DMS153 treated with DMSO at 0.1 percent for 48 hours (cell line): ENCODE measurements around the gene C1QL4.

Experiments used
- DNase-seq: peaks from one replicate; lab custom pipeline; 2025; ENCODE audit not compliant: unreplicated experiment; lab: John Stamatoyannopoulos, UW

The C1QL4 gene

GRCh38 chr12:49309386-49309785 is 27.6 kb downstream of the C1QL4 start:
- no peak for DNase-seq

DNA sequence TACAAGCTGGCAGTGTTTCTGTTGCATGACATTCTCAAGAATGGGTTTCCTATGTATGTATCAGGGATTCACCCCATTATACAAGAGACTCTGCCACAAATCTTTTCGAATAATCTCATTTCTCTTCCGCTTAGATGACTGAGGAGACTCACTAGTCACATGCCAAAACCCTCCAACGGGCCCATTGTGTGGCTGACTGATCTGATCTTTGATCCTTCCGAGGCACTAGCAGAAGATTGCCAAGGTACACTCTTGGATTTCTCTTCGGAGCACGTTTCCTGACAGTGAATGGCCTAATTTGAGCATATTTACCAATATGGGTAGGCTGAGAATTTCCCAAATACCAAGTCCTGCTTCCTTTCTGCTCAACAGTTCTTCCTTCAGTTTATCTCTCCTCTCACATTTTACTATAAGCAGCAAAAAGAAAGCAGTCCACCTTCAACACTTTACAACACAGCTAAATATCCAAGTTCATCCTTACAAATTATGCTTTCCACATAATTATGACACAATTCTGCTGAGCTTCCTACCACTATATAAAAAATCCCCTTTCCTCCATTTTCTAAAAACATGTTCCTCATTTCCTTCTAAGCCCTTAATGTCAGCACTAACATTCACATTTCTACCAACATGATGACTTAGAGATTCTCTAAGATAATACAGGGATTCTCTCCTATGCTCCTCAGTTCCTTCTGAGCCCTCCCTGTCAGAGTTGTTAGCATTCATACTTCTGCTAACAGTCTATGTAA is 31.1 kb downstream of the C1QL4 start:
- DNase-seq: no peak

GRCh38 chr12:49304161-49304560 is 32.8 kb downstream of the C1QL4 start:
- no peak for DNase-seq

GRCh38 chr12:49301760-49302159 is 35.2 kb downstream of the C1QL4 start:
- DNase-seq: no peak

GRCh38 chr12:49298160-49298559 is 38.8 kb downstream of the C1QL4 start:
- no peak for DNase-seq

- DNase-seq: no peak
Observed at GRCh38 chr12:49297695-49298060, 39.3 kb downstream of the C1QL4 start.

DNA sequence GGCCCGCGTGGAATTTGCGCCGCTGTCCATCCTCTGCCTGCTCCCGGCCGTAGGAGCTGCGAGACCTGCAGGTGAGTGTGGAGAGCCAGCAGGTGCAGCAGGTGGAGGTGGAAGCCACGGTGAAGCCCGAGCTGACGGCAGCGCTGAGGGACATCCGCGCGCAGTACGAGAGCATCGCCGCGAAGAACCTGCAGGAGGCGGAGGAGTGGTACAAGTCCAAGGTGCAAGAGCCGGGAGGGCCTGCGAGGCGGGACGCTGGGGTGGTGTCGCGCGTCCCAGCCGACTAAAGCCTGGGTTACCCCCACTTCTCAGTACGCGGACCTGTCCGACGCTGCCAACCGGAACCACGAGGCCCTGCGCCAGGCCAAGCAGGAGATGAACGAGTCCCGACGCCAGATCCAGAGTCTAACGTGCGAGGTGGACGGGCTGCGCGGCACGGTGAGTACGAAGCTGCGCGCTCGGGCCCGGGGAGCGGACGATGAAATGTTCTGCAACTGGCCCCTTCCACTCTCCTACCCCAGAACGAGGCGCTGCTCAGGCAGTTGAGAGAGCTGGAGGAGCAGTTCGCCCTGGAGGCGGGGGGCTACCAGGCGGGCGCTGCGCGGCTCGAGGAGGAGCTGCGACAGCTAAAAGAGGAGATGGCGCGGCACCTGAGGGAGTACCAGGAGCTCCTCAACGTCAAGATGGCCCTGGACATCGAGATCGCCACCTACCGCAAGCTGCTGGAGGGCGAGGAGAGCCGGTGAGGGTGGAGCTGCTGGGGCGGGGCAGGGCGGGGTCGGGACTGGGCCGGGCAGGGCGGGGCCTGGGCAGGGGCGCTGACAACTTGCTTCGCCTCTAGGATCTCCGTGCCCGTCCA is 39.9 kb downstream of the C1QL4 start:
- peak; percentile 68 for DNase-seq

GRCh38 chr12:49296034-49296835 is 40.8 kb downstream of the C1QL4 start:
- peak; percentile 74 for DNase-seq

- peak; percentile 42 for DNase-seq
Observed at GRCh38 chr12:49295082-49295936, 41.7 kb downstream of the C1QL4 start, which contains the start of gene PRPH. Gene PRPH (plus strand): TSS chr12:49295147. CDS start chr12:49295201, 54 bp downstream.

- no peak for DNase-seq
Observed at GRCh38 chr12:49294804-49295081, 42.2 kb downstream of the C1QL4 start.

GRCh38 chr12:49294086-49294803 is 42.7 kb downstream of the C1QL4 start:
- DNase-seq: peak; percentile 59

DNA sequence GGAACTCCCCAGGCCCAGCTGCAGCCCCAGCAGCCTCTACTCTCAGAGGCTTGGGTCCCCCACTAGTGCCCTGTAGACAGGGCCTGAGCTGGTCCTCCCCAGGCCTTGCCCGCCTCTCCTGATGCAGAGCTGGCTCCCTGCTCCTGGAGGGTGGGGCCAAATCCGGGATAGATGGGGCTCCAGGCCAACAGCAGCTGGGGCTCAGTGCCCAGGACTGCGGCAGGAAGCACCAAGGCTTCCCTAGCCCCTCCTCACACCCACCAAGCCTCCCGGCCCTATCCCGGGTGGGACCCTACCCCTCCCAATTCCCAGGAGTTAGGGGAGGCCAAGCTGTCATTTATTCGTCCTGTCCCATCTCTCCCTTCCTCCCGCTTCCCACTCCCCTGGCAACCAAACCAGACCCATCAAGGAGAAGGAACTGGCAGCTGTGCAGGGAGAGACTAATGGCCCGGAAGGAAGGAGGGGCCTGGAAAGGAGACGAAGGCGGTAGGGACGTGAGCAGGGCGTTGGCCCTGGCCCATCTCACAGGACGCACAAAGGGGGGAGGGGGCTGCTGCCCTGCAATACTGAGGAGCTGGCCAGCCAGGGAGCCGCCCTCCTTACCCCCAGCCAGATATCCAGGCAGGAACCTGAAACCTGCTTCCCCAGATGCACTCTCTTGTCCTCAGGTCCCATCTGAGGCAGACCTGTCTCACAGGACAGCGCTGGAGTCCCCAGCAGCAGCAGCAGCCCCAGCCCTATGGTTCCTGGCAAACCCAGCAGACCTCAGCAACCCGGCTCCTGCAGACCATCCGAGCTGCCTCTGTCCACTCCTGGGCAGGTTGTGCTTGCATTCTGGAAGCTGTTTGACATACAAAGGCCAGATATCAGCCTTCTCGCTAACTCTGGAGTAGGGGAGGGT is 43.7 kb downstream of the C1QL4 start:
- DNase-seq: peak; percentile 74

GRCh38 chr12:49292729-49293055 is 44.3 kb downstream of the C1QL4 start:
- peak; percentile 21 for DNase-seq

DNA sequence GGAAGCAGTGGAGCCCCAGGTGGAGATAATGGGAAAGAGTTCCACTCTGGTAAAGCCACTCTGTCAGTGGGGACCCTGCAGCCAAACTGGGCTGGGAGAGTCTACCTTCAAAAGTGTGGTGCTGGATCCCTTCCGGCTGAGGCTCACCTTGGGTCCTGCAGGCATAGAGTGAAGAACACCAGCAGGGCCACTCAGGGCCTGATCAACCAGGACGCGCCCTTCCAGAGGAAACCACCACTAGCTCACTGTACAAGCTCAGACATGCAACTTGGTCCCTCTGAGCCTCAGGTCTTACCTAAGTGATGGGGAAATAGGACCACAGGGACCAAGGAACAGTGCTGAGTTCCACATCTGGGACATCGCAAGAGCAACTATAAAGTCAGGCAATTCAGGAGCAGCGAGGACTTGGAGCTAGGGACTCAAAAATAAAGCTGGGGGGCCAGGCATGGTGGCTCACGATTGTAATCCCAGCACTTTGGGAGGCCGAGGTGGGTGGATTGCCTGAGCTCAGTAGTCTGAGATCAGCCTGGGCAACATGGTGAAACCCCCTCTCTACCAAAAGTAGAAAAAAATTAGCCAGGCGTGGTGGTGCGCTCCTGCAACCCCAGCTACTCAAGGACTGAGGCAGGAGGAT is 47.9 kb downstream of the C1QL4 start:
- DNase-seq: no peak

DNA sequence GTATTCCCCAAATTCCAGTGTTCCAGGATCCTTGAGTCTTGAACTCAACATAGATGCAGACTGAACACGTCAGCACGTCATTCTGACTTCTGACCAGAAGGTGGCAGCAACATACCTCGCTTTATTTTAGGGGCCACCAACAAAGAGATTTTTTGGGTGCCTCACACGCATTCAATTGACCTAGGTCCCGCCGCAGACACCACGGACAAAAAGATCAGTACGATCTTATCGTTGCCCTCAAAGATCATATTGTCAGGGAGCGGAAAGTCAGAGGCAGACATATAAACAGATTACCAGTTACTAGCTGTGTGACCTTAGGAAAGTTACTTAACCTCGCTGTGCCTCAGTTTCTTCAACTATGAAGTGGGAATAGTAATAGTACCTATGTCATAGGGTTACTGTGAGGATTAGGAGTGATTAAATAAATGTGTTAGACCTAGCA is 48.6 kb downstream of the C1QL4 start:
- DNase-seq: peak; percentile 52

DNA sequence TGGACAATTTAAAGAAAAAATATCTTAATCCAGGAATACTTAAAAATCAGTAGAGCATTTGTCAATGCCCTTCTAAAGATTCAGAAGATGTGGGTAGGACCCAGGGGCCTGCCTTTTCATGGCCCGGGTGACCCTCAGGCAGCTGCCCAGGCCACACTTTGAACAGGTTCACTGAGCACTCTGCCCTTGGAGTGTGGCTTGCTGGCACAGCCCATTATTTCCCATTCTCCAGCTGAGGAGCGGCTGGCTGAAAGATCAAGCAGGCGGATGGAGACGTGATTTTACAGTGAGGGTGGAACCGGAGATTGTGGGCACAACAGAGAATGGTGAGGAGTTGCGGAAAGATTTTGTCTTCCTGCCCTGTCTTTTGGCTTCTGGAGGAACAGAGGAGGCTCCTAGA is 49.1 kb downstream of the C1QL4 start:
- no peak for DNase-seq

DNA sequence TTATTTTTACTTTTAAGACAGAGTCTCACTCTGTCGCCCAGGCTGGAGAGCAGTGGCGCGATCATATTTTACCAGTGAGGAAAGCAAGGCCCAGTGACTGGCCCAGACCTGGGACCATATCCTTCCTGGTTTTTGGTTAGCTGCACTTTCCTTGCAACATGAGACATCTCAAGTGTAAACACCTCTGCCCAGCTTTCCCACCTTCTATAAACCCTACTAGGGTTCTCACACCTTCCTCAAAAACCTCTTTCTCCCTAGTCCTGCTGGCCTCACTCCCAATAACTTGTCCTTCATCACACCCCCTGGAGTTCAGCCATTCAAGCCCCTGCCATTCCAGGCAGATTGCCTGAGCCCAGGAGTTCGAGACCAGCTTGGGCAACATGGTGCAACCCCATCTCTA is 52.3 kb downstream of the C1QL4 start:
- no peak for DNase-seq

GRCh38 chr12:49283541-49284429 is 53.2 kb downstream of the C1QL4 start:
- DNase-seq: no peak
